Chondrocyte (in vitro differentiated cells): Measurements from ENCODE around the gene AOX1. TPM values are rescaled to one million over a fixed set of nuclear protein-coding genes. Genes with fewer than 3 reads are reported as not detected.
"Not testable (repeated sequence)": the region's sequence is repeated elsewhere in the genome, so short reads cannot be mapped to it uniquely, and the experiment has no call there.

ENCODE experiments used
- DNase-seq: peaks from one replicate; pipeline ENCODE4 v3.0.0; 2021; ENCODE audit warnings: mixed read lengths, low spot score
- H3K27ac Mint-ChIP-seq: one replicate; pipeline ENCODE4 v1.8.0; 2021; ENCODE audit warnings: mild to moderate bottlenecking, moderate library complexity, mixed read lengths; ENCODE audit not compliant: unreplicated experiment
- H3K27me3 Mint-ChIP-seq: 2 replicates; pipeline ENCODE4 v1.8.0; 2021; ENCODE audit warnings: low read depth, mixed read lengths
- H3K36me3 Mint-ChIP-seq: 2 replicates; pipeline ENCODE4 v1.8.0; 2021; ENCODE audit warnings: low read depth, mixed read lengths
- H3K4me1 Mint-ChIP-seq: 2 replicates; pipeline ENCODE4 v1.8.0; 2021; ENCODE audit warnings: low read depth, mild to moderate bottlenecking, mixed read lengths
- H3K4me3 Mint-ChIP-seq: one replicate; pipeline ENCODE4 v1.8.0; 2021; ENCODE audit warnings: mild to moderate bottlenecking, moderate library complexity, mixed read lengths; ENCODE audit not compliant: unreplicated experiment
- H3K9me3 Mint-ChIP-seq: 2 replicates; pipeline ENCODE4 v1.8.0; 2021; ENCODE audit warnings: low read depth, mixed read lengths
- long read RNA-seq: library from polyadenylated mRNA; stranded (forward); transcript quantifications from one replicate; pipeline ENCODE4 v2.0.0, GENCODE V29; 2021
- total RNA-seq: library from RNA; stranded (reverse); gene quantifications from 3 replicates; pipeline ENCODE4 v1.2.1, GENCODE V29; 2021
- TF ChIP-seq, protein P1 (sequence below): fragments of 200-600 bp; sonication (generic); IDR thresholded peaks from 2 replicates; pipeline ENCODE4 v1.5.0; 2021; ENCODE audit warnings: antibody characterized with exemption, mild to moderate bottlenecking, moderate library complexity

The AOX1 gene
- 1.7 to 3.4 TPM (median 2.0 TPM) in 3 replicates for total RNA-seq
- long read RNA-seq, full-length matches to known transcripts: 2 of 3 reads
- long read RNA-seq, partial matches to known transcripts: 0 of 3 reads
- long read RNA-seq, other reads (novel, unspliced or antisense): 1 of 3 reads

DNA sequence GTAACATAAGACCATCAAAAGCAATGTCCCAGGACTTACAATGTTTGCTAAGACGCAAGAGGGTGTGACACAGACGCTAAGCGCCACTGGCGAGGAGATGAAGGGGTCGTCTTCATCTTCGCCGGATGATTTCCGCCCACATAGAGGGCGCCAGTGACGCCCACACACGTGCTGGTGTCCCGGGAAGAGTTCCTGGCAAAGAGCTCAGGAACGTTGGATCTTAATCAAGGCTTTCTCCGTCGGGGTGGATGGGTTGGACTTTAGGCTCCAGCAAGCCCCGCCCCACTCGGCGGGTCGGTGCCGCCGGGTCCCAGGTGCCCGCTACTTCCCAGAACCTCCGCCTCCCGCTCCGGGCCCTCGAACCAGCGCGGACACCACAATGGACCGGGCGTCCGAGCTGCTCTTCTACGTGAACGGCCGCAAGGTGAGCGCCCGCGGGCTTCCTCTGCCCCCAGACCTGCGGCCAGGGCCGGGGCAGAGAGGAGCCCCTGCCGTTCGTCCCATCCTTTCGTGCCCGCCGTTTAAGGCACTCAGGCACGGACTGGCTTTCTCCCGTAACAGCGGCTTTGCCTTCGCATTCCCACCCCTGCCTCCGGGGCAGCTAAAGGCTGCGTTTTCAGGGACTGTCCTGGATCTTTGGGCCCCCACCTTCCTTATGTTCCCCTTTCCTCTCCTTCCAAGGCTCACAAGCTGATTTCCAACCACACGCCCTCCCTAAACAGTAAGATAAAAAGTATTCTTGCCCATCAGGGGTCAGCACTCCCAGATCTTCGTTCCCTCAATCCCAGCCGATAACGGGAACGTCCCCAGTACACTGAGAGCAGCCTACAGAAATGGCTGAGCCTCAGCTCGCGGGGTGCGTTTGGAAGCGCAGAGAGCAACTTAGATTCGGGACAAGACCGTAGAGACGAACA, at the start of gene AOX1:
Gene AOX1, plus strand, starts transcription at position 285 of the 914 bp plus-strand sequence. Its CDS starts 95 bp downstream, at position 380.
- Mint-ChIP-seq H3K27ac (no peak within 1 kb of the TSS), H3K4me1 (peaks cover 8% of the 10 kb centered on the region), H3K36me3 (no peaks in the 10 kb centered on the region), H3K4me3 (peak within 1 kb of the TSS; percentile 71), H3K27me3 (peaks cover 1% of the 10 kb centered on the region), H3K9me3 (no peaks in the 10 kb centered on the region)
- peak; percentile 90 for DNase-seq
- TF ChIP-seq, protein P1, sequence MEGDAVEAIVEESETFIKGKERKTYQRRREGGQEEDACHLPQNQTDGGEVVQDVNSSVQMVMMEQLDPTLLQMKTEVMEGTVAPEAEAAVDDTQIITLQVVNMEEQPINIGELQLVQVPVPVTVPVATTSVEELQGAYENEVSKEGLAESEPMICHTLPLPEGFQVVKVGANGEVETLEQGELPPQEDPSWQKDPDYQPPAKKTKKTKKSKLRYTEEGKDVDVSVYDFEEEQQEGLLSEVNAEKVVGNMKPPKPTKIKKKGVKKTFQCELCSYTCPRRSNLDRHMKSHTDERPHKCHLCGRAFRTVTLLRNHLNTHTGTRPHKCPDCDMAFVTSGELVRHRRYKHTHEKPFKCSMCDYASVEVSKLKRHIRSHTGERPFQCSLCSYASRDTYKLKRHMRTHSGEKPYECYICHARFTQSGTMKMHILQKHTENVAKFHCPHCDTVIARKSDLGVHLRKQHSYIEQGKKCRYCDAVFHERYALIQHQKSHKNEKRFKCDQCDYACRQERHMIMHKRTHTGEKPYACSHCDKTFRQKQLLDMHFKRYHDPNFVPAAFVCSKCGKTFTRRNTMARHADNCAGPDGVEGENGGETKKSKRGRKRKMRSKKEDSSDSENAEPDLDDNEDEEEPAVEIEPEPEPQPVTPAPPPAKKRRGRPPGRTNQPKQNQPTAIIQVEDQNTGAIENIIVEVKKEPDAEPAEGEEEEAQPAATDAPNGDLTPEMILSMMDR: peak; percentile 60

DNA sequence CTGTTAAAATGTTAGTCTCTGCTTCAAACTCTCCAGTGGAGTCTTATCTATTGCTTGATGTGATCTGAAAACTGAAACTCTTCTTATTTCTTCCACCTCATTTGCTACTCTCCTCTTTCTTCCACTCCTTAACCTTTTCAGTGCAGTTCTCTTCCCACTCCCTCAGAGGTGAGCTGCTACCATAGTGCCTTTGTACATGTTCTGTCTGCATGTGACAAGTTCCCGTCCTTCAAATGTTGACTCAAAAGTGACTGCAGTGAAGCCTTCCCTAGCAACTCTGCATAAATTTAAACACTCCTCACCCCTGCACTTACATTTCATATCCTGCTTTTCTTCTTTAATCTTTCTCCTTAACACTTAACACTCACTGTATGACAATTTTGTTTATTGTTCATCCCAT, 47.7 kb upstream of the AOX1 start:
- peaks cover 4% of the 10 kb centered on the region for H3K36me3 Mint-ChIP-seq
- H3K27me3 Mint-ChIP-seq: no peaks in the 10 kb centered on the region
- H3K9me3 Mint-ChIP-seq: no peaks in the 10 kb centered on the region
- H3K27ac Mint-ChIP-seq: no peak overlapping the region
- no peak overlapping the region for H3K4me3 Mint-ChIP-seq
- DNase-seq: no peak
- H3K4me1 Mint-ChIP-seq: peaks cover 12% of the 10 kb centered on the region
- TF ChIP-seq, protein P1: no peak

DNA sequence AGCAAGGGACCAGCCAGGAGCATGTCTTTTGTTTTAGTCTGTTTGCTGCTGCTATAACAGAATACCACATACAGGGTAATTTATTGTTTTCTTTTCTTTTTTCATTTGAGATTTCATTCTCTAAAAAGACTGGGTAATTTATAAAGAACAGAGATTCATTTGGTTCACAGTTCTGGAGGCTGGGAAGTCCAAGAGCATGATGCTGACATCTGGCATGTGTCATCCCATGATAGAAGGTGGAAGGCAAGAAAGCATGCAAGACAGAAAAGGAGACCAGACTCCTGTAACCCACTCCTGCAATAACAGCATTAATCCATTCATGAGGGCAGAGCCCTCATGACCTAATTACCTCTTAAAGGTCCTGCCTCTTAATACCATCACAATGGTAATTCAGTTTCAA, 45.0 kb upstream of the AOX1 start:
- Mint-ChIP-seq H3K4me1 (no peaks in the 10 kb centered on the region), H3K36me3 (peaks cover 4% of the 10 kb centered on the region), H3K9me3 (no peaks in the 10 kb centered on the region), H3K27ac (no peak overlapping the region), H3K4me3 (no peak overlapping the region), H3K27me3 (no peaks in the 10 kb centered on the region)
- TF ChIP-seq, protein P1: no peak
- no peak for DNase-seq

DNA sequence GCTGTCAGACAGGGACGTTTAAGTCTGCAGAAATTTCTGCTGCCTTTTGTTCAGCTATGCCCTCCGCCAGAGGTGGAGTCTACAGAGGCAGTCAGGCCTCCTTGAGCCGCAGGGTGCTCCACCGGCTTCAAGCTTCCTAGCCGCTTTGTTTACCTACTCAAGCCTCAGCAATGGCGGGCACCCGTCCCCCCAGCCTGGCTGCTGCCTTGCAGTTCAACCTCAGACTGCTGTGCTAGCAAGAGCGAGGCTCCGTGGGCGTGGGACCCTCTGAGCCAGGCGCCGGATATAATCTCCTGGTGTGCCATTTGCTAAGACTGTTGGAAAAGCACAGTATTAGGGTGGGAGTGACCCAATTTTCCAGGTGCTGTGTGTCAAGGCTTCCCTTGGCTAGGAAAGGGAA, 19.2 kb upstream of the AOX1 start:
- H3K27ac Mint-ChIP-seq, H3K4me3 Mint-ChIP-seq, H3K4me1 Mint-ChIP-seq, H3K27me3 Mint-ChIP-seq, DNase-seq: not testable (repeated sequence)
- Mint-ChIP-seq H3K36me3 (peaks cover 19% of the 10 kb centered on the region), H3K9me3 (peaks cover 17% of the 10 kb centered on the region)

DNA sequence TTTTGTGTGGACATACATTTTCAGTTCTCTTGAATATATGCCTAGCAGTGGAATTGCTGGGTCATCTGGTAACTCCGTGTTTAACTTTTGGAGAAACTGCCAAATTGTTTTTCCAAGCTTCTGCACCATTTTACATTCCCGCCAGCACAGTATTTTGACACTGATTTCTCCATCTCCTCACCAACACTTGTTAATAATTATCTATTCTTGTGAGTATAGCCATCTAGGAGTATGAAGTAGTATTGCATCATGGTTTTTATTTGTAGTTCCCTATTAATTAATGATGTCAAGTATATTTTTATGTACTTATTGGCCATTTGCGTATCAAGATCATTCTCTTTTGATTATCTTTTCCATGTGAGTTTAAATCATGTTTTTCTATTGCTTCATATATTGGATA, 17.9 kb upstream of the AOX1 start:
- Mint-ChIP-seq H3K4me3 (no peak overlapping the region), H3K27ac (no peak overlapping the region), H3K9me3 (peaks cover 17% of the 10 kb centered on the region), H3K4me1 (no peaks in the 10 kb centered on the region), H3K36me3 (peaks cover 19% of the 10 kb centered on the region), H3K27me3 (no peaks in the 10 kb centered on the region)
- DNase-seq: no peak
- TF ChIP-seq, protein P1: no peak
